ENCODE data around the gene TBC1D4. TPM values are rescaled to one million over a fixed set of nuclear protein-coding genes. Genes with fewer than 3 reads are reported as not detected.

TBC1D4 gene
- total RNA-seq, 4 donors from 2014 or later = 20.2 to 74.7 (median 30.9) TPM

- TF ChIP-seq POLR2A (IDR thresholded peaks at IDR 0.05) (no peak), CTCF (IDR thresholded peaks at IDR 0.05) (no peak)
- Histone ChIP-seq H3K9me3 (no peaks in the 10 kb centered on the region), H3K4me1 (no peaks in the 10 kb centered on the region), H3K4me3 (no peak overlapping the region), H3K27me3 (no peaks in the 10 kb centered on the region), H3K36me3 (no peaks in the 10 kb centered on the region), H3K27ac (no peak overlapping the region)
- no peak for DNase-seq
- intact Hi-C loops (cut with DNase I; ENCODE audit: low total_unique reads) = no loop called here
These were observed 90.4 kb downstream of the TBC1D4 start for GRCh38 chr13:75391432-75392100.

- Histone ChIP-seq H3K27me3 (no peaks in the 10 kb centered on the region), H3K9me3 (no peaks in the 10 kb centered on the region), H3K4me3 (no peak overlapping the region), H3K4me1 (no peaks in the 10 kb centered on the region), H3K36me3 (no peaks in the 10 kb centered on the region), H3K27ac (no peak overlapping the region)
- TF ChIP-seq CTCF (IDR thresholded peaks at IDR 0.05) (no peak), POLR2A (IDR thresholded peaks at IDR 0.05) (no peak)
- intact Hi-C loops (cut with DNase I; ENCODE audit: low total_unique reads) = no loop called here
- DNase-seq = no peak
These were observed 91.7 kb downstream of the TBC1D4 start for GRCh38 chr13:75390229-75390628.

- H3K4me1 ChIP-seq = no peaks in the 10 kb centered on the region
- no peak for DNase-seq
- no peaks in the 10 kb centered on the region for H3K36me3 ChIP-seq
- intact Hi-C loops (cut with DNase I; ENCODE audit: low total_unique reads) = no loop called here
- no peak overlapping the region for H3K27ac ChIP-seq
- H3K9me3 ChIP-seq = no peaks in the 10 kb centered on the region
- H3K27me3 ChIP-seq = no peaks in the 10 kb centered on the region
- TF ChIP-seq POLR2A (IDR thresholded peaks at IDR 0.05) = no peak
- no peak for TF ChIP-seq CTCF (IDR thresholded peaks at IDR 0.05)
- no peak overlapping the region for H3K4me3 ChIP-seq
These were observed 96.3 kb downstream of the TBC1D4 start for GRCh38 chr13:75385708-75386083.

GRCh38 chr13:75384879-75385707 is 96.9 kb downstream of the TBC1D4 start:
- TF ChIP-seq CTCF (IDR thresholded peaks at IDR 0.05) (no peak), POLR2A (IDR thresholded peaks at IDR 0.05) (no peak)
- no peaks in the 10 kb centered on the region for H3K4me1 ChIP-seq
- no peaks in the 10 kb centered on the region for H3K36me3 ChIP-seq
- no peaks in the 10 kb centered on the region for H3K27me3 ChIP-seq
- no peak overlapping the region for H3K4me3 ChIP-seq
- intact Hi-C loops (cut with DNase I; ENCODE audit: low total_unique reads) = no loop called here
- H3K27ac ChIP-seq = no peak overlapping the region
- H3K9me3 ChIP-seq = no peaks in the 10 kb centered on the region
- DNase-seq = no peak

GRCh38 chr13:75383064-75383715 is 98.8 kb downstream of the TBC1D4 start:
- intact Hi-C loops (cut with DNase I; ENCODE audit: low total_unique reads) = no loop called here
- no peaks in the 10 kb centered on the region for H3K27me3 ChIP-seq
- no peak for DNase-seq
- H3K9me3 ChIP-seq = no peaks in the 10 kb centered on the region
- no peaks in the 10 kb centered on the region for H3K4me1 ChIP-seq
- no peak overlapping the region for H3K4me3 ChIP-seq
- H3K36me3 ChIP-seq = no peaks in the 10 kb centered on the region
- H3K27ac ChIP-seq = no peak overlapping the region
- no peak for TF ChIP-seq CTCF (IDR thresholded peaks at IDR 0.05)
- TF ChIP-seq POLR2A (IDR thresholded peaks at IDR 0.05) = no peak

Data from uterus (tissue), 4 donors.